ENCODE measurements around the gene TMX4. TPM values are rescaled to one million over a fixed set of nuclear protein-coding genes. Genes with fewer than 3 reads are reported as not detected.

The TMX4 gene
- total and polyA plus RNA-seq, 2 of the 4 experiments (the other 2 are of a cell fraction), result 5.4 to 13.6 TPM

GRCh38 chr20:7940341-7940740 lies 79.2 kb downstream of the TMX4 start, which contains the start of gene HAO1:
Gene HAO1, minus strand, starts transcription at chr20:7940458. Its CDS starts 36 bp downstream, at chr20:7940422.
- BruUV-seq (replicated peaks), result no TSS peak
- no peak within 1 kb of the TSS for H2BK120ac ChIP-seq (ENCODE audit: low read depth, low read length)
- H3K4ac ChIP-seq (ENCODE audit: low read depth, low read length), result no peak within 1 kb of the TSS
- ATAC-seq (ENCODE audit: low read depth) (no peak), DNase-seq (no peak)
- H3K23ac ChIP-seq (ENCODE audit: low read depth, low read length), result no peak within 1 kb of the TSS
- no peak for TF ChIP-seq CTCF (conservative IDR thresholded peaks at IDR 0.05; ENCODE audit: low read depth, low read length)
- no peak for TF ChIP-seq RAD21 (IDR thresholded peaks at IDR 0.05; ENCODE audit: low read length)
- TF ChIP-seq MAFK (IDR thresholded peaks at IDR 0.05; ENCODE audit: low read depth, low read length), result no peak
- TF ChIP-seq CEBPB (IDR thresholded peaks at IDR 0.05; ENCODE audit: low read depth, low read length), result no peak
- no peak within 1 kb of the TSS for H3K14ac ChIP-seq (replicated peaks; ENCODE audit: low read depth, low read length)
- in situ Hi-C loops (cut with MboI; ENCODE audit: low sequenced_read_pairs) (no loop called here), dilution Hi-C loops (cut with HindIII; ENCODE audit: low sequenced_read_pairs, unreplicated experiment) (no loop called here), intact Hi-C loops (cut with micrococcal nuclease) (no loop called here)
- H3K4me1 ChIP-seq (ENCODE audit: control insufficient read depth, insufficient read depth, low read length), result no peaks in the 10 kb centered on the region
- H3K9me3 ChIP-seq (ENCODE audit: control insufficient read depth, insufficient read depth, low read length), result no peaks in the 10 kb centered on the region
- no peak within 1 kb of the TSS for H2BK20ac ChIP-seq (ENCODE audit: low read depth, low read length)
- no peak within 1 kb of the TSS for H4K8ac ChIP-seq (ENCODE audit: low read depth in 2 of 2, low read length in 2 of 2)
- no peak within 1 kb of the TSS for H2AK5ac ChIP-seq (ENCODE audit: low read depth, low read length)
- H3K4me2 ChIP-seq (ENCODE audit: low read depth, low read length), result no peak within 1 kb of the TSS
- no peak within 1 kb of the TSS for H3K4me3 ChIP-seq (ENCODE audit: insufficient read depth, low read depth, low read length)
- H4K91ac ChIP-seq (ENCODE audit: insufficient read depth, low read depth, low read length), result no peak within 1 kb of the TSS
- H3K79me1 ChIP-seq (ENCODE audit: low read depth in 1 of 2, low read length in 2 of 2), result no peaks in the 10 kb centered on the region
- H3K9me1 ChIP-seq (ENCODE audit: insufficient read depth, low read length), result no peaks in the 10 kb centered on the region
- no peak within 1 kb of the TSS for H3K27ac ChIP-seq (ENCODE audit: insufficient read depth, low read length)
- POLR2A ChIA-PET (ENCODE audit: unreplicated experiment), result no interaction called here
- no peak within 1 kb of the TSS for H3K56ac ChIP-seq (ENCODE audit: extremely low read depth, insufficient read depth, low read length)
- H4K20me1 ChIP-seq (ENCODE audit: insufficient read depth, low read length), result no peaks in the 10 kb centered on the region
- H3K27me3 ChIP-seq (ENCODE audit: control insufficient read depth, insufficient read depth, low read length), result no peaks in the 10 kb centered on the region; the same call in 1 of the 2 replicates
- H3K36me3 ChIP-seq (ENCODE audit: control insufficient read depth, insufficient read depth, low read length), result no peaks in the 10 kb centered on the region
- no peak within 1 kb of the TSS for H3K18ac ChIP-seq (ENCODE audit: low read depth, low read length)
- H3K9ac ChIP-seq (ENCODE audit: low read depth, low read length), result no peak within 1 kb of the TSS
- H2BK5ac ChIP-seq (ENCODE audit: low read depth, low read length, poor library complexity, severe bottlenecking), result no peak within 1 kb of the TSS
- no peak within 1 kb of the TSS for H2AFZ ChIP-seq (replicated peaks; ENCODE audit: low read length, poor library complexity)
- no peak within 1 kb of the TSS for H2BK15ac ChIP-seq (ENCODE audit: low read depth, low read length)
- no peak within 1 kb of the TSS for H2AK9ac ChIP-seq (replicated peaks; ENCODE audit: low read depth, low read length, poor library complexity)
- no CpG with 5 or more reads among the region's 3 CpGs for WGBS, 2 experiments (ENCODE audit: extremely low coverage in 2 of 2, insufficient read length in 1 of 2)
- CTCF ChIA-PET, result no interaction called here
- H4K5ac ChIP-seq (ENCODE audit: low read depth, low read length), result no peak within 1 kb of the TSS

All from IMR-90 (cell line).